ENCODE data around the gene ZNF329. TPM values are rescaled to one million over a fixed set of nuclear protein-coding genes. Genes with fewer than 3 reads are reported as not detected.

ZNF329 gene
- polyA plus RNA-seq, 1 of the 3 experiments (the other 2 are of a cell fraction): 3.6 TPM

- Histone ChIP-seq H3K36me3 (replicated peaks in 1 of 2; ENCODE audit: control insufficient read depth in 1 of 2, insufficient read depth in 2 of 2, low read length in 1 of 2) (no peaks in the 10 kb centered on the region), H3K4me2 (no peak overlapping the region), H3K27me3 (ENCODE audit: insufficient read depth) (no peaks in the 10 kb centered on the region), H3K9me3 (peaks cover 24% of the 10 kb centered on the region; the same call in 1 of the 2 replicates), H2AFZ (ENCODE audit: low read depth) (no peak overlapping the region), H3K4me3 (ENCODE audit: low read depth in 2 of 2, low read length in 1 of 2) (no peak overlapping the region), H3K79me2 (ENCODE audit: insufficient read depth) (no peaks in the 10 kb centered on the region), H3K9me2 (no peaks in the 10 kb centered on the region), H3K27ac (ENCODE audit: low read depth in 2 of 2, low read length in 1 of 2) (no peak overlapping the region), H3F3A (replicated peaks; ENCODE audit: insufficient read depth) (no peaks in the 10 kb centered on the region), H4K20me1 (ENCODE audit: insufficient read depth) (no peaks in the 10 kb centered on the region), H3K4me1 (ENCODE audit: control insufficient read depth in 1 of 2, insufficient read depth in 2 of 2, low read depth in 1 of 2, low read length in 1 of 2) (no peaks in the 10 kb centered on the region), H3K9ac (no peak overlapping the region)
- ChIA-PET POLR2A (no interaction called here), CTCF (no interaction called here)
- TF ChIP-seq USF2 (IDR thresholded peaks at IDR 0.05; ENCODE audit: borderline replicate concordance, low read depth, low read length) (no peak), TEAD4 (IDR thresholded peaks at IDR 0.05; ENCODE audit: borderline replicate concordance, insufficient read depth) (no peak), SMC3 (IDR thresholded peaks at IDR 0.05; ENCODE audit: low read depth, low read length) (no peak), USF1 (IDR thresholded peaks at IDR 0.05; ENCODE audit: borderline replicate concordance, low read depth) (no peak), POLR2AphosphoS5 (IDR thresholded peaks at IDR 0.05; ENCODE audit: low read depth, low read length) (no peak), GABPA (IDR thresholded peaks at IDR 0.05; ENCODE audit: low read depth) (no peak)
- no peak for DNase-seq
- WGBS (ENCODE audit: low lambda C conversion rate): 37% methylated on average over 7 of the region's 7 CpGs
Observed at GRCh38 chr19:58107778-58108545, 42.6 kb downstream of the ZNF329 start.

GRCh38 chr19:58098682-58098998 is 51.9 kb downstream of the ZNF329 start:
- H2AFZ ChIP-seq (ENCODE audit: low read depth): peak overlapping the region; percentile 85; the same call in 1 of the 2 replicates
- peaks cover 0 to 11% of the 10 kb centered on the region in 2 experiments; a peak in 1 of 4 replicates for H3K4me1 ChIP-seq (ENCODE audit: control insufficient read depth in 1 of 2, insufficient read depth in 2 of 2, low read depth in 1 of 2, low read length in 1 of 2)
- ChIA-PET POLR2A (interaction anchor here (1.5 kb wide), 1 partner anchor 96 kb away, joined by 4 read pairs; the partner anchor contains the start of gene ZNF606), CTCF (interaction anchor here (0.8 to 1.0 kb wide), 2 partner anchors 15 to 57 kb away, joined by 3 read pairs; no protein-coding TSS in a partner anchor)
- no peaks in the 10 kb centered on the region for H3K27me3 ChIP-seq (ENCODE audit: insufficient read depth)
- TF ChIP-seq CHD2 (IDR thresholded peaks at IDR 0.05; ENCODE audit: low read length, partially characterized antibody) (no peak), CTCF (IDR thresholded peaks at IDR 0.05) (no peak), RCOR1 (IDR thresholded peaks at IDR 0.05; ENCODE audit: low read length) (no peak), USF2 (IDR thresholded peaks at IDR 0.05; ENCODE audit: borderline replicate concordance, low read depth, low read length) (no peak), REST (IDR thresholded peaks at IDR 0.05; ENCODE audit: low read depth, low read length) (no peak), FOXJ3 (CRISPR knock-in tag; IDR thresholded peaks at IDR 0.05) (no peak), SMC3 (IDR thresholded peaks at IDR 0.05; ENCODE audit: low read depth, low read length) (no peak), MXI1 (IDR thresholded peaks at IDR 0.05; ENCODE audit: low read depth, low read length) (no peak)
- peak overlapping the region in 1 of 2 experiments; percentile 86; a peak in 2 of 4 replicates for H3K27ac ChIP-seq (ENCODE audit: low read depth in 2 of 2, low read length in 1 of 2)
- DNase-seq: peak; percentile 26
- H3K4me3 ChIP-seq (ENCODE audit: low read depth in 2 of 2, low read length in 1 of 2): peak overlapping the region; percentile 68 to 82
- H3K36me3 ChIP-seq (replicated peaks in 1 of 2; ENCODE audit: control insufficient read depth in 1 of 2, insufficient read depth in 2 of 2, low read length in 1 of 2): no peaks in the 10 kb centered on the region
- H3K9me3 ChIP-seq: no peaks in the 10 kb centered on the region
- no peaks in the 10 kb centered on the region for H3K9me2 ChIP-seq
- peak overlapping the region; percentile 91 for H3K9ac ChIP-seq
- H3K4me2 ChIP-seq: peak overlapping the region; percentile 95
- no peaks in the 10 kb centered on the region for H4K20me1 ChIP-seq (ENCODE audit: insufficient read depth)
- no peaks in the 10 kb centered on the region for H3F3A ChIP-seq (replicated peaks; ENCODE audit: insufficient read depth)
- H3K79me2 ChIP-seq (ENCODE audit: insufficient read depth): no peaks in the 10 kb centered on the region
- WGBS (ENCODE audit: low lambda C conversion rate): 8% methylated on average over 2 of the region's 2 CpGs
